Keratinocyte (primary cell): ENCODE measurements around the gene TMX3.

Experiments
- EZH2 ChIP-seq: IDR thresholded peaks from one replicate; pipeline ENCODE4 v1.6.1; 2012; ENCODE audit warnings: inconsistent platforms, mild to moderate bottlenecking, low read length, moderate library complexity
- TF ChIP-seq, protein P1 (sequence below), 3 experiments: IDR thresholded peaks in 1 of 3; conservative IDR thresholded peaks in 1 of 3; optimal IDR thresholded peaks in 1 of 3; 2 replicates in 2 of 3; 3 replicates in 1 of 3; pipeline versions ENCODE3 to v1.5.1; 2011; ENCODE audit warnings: low read length in 3 of 3, mild to moderate bottlenecking in 3 of 3, moderate library complexity in 2 of 3, control low read depth in 1 of 3, inconsistent platforms in 1 of 3; ENCODE audit not compliant: insufficient read depth in 2 of 3; ENCODE audit errors: extremely low read depth in 1 of 3

DNA sequence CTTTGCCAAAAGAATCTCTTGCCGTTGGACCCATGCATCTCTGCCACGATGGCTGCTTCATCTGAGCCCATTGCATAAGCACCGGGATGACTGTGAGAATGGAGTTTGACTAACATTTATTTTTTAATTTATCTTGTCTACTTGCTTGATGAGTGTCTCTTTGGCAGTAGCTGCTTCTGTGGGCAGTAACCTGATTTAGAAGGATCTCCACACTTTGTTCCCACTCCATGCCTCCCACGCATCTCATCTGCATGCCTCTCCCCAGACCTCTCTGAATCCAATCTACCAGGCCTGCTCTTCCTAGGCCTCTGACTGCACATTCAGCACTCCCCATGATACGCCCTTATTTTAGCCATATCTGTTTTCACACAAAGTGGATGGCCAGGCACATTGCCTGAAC lies 23.7 kb upstream of the TMX3 start:
- TF ChIP-seq, protein P1, sequence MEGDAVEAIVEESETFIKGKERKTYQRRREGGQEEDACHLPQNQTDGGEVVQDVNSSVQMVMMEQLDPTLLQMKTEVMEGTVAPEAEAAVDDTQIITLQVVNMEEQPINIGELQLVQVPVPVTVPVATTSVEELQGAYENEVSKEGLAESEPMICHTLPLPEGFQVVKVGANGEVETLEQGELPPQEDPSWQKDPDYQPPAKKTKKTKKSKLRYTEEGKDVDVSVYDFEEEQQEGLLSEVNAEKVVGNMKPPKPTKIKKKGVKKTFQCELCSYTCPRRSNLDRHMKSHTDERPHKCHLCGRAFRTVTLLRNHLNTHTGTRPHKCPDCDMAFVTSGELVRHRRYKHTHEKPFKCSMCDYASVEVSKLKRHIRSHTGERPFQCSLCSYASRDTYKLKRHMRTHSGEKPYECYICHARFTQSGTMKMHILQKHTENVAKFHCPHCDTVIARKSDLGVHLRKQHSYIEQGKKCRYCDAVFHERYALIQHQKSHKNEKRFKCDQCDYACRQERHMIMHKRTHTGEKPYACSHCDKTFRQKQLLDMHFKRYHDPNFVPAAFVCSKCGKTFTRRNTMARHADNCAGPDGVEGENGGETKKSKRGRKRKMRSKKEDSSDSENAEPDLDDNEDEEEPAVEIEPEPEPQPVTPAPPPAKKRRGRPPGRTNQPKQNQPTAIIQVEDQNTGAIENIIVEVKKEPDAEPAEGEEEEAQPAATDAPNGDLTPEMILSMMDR (optimal IDR thresholded peaks at IDR 0.05 in 1 of 3, IDR thresholded peaks at IDR 0.05 in 1 of 3, conservative IDR thresholded peaks at IDR 0.05 in 1 of 3; ENCODE audit: extremely low read depth in 1 of 3, insufficient read depth in 2 of 3, low read length in 3 of 3) = no peak
- no peak for TF ChIP-seq EZH2
